Spleen (tissue), 11 donors: ENCODE results near the gene FXYD6. TPM values are rescaled to one million over a fixed set of nuclear protein-coding genes. Genes with fewer than 3 reads are reported as not detected.

Source experiments
- DNase-seq: peaks from one replicate; pipeline ENCODE4 v3.0.0-alpha.2; 2020
- H3K27ac ChIP-seq, 8 donors: fragments of 200-600 bp; sonication (generic) in 7 of 8; 1 replicate in 4 of 8; 2 replicates in 4 of 8; pipeline versions ENCODE4 v1.5.0 to v1.8.0; 2016 to 2021; ENCODE audit warnings: inconsistent platforms in 4 of 8, mild to moderate bottlenecking in 4 of 8, moderate library complexity in 1 of 8
- H3K27me3 ChIP-seq, 7 donors: fragments of 200-600 bp; sonication (generic) in 6 of 7; replicated peaks in 1 of 7; 1 replicate in 4 of 7; 2 replicates in 3 of 7; pipeline versions ENCODE4 v1.5.0 to v1.8.0; 2016 to 2021; ENCODE audit warnings: inconsistent platforms in 3 of 7, mild to moderate bottlenecking in 1 of 7
- H3K36me3 ChIP-seq, 6 donors: fragments of 200-600 bp; sonication (generic) in 5 of 6; 1 replicate in 4 of 6; 2 replicates in 2 of 6; pipeline versions ENCODE4 v1.5.0 to v1.8.0; 2016 to 2021; ENCODE audit warnings: inconsistent platforms in 2 of 6
- H3K4me1 ChIP-seq, 6 donors: fragments of 200-600 bp; sonication (generic) in 5 of 6; 1 replicate in 3 of 6; 2 replicates in 3 of 6; pipeline versions ENCODE4 v1.5.0 to v1.8.0; 2016 to 2021; ENCODE audit warnings: inconsistent platforms in 3 of 6
- H3K4me3 ChIP-seq, 8 donors: fragments of 200-600 bp; sonication (generic) in 7 of 8; 1 replicate in 4 of 8; 2 replicates in 4 of 8; pipeline versions ENCODE4 v1.5.0 to v1.8.0; 2016 to 2021; ENCODE audit warnings: inconsistent platforms in 4 of 8, mild to moderate bottlenecking in 4 of 8, moderate library complexity in 2 of 8
- H3K9me3 ChIP-seq, 8 donors: fragments of 200-600 bp; sonication (generic) in 7 of 8; 1 replicate in 4 of 8; 2 replicates in 4 of 8; pipeline versions ENCODE4 v1.5.0 to v1.8.0; 2016 to 2021; ENCODE audit warnings: inconsistent platforms in 4 of 8
- POLR2A ChIP-seq, 3 donors: fragments of 450-650 bp; IDR thresholded peaks; one replicate each; pipeline ENCODE4 v1.5.1; 2017; ENCODE audit warnings: antibody characterized with exemption in 3 of 3, mild to moderate bottlenecking in 1 of 3
- POLR2AphosphoS5 ChIP-seq, 3 donors: sonication (generic); formaldehyde crosslinking; IDR thresholded peaks; one replicate each; pipeline ENCODE4 v1.5.1; 2017; ENCODE audit warnings: antibody characterized with exemption in 3 of 3
- WGBS, 5 donors: extraction: QIAGEN DNeasy Blood & Tissue Kit in 3 of 5; methylation state at CpG; one replicate each; pipeline versions ENCODE4 v1.1.5 to v1.1.7; 2013 to 2018; 5-methylcytosine and 5-hydroxymethylcytosine counted together
- intact Hi-C: fragments of 100-400 bp; cut with DNase I; formaldehyde crosslinking; loops from one replicate; pipeline ENCODE4 v1.15.0; 2023; ENCODE audit warnings: low total_unique reads
- polyA plus RNA-seq, 3 donors: library from polyadenylated mRNA; stranded (reverse); fragments of 200-250 nt; gene quantifications; one replicate each; pipeline ENCODE4 v1.2.1, GENCODE V29; 2013
- total RNA-seq, 7 donors: library from RNA; depleted of rRNA in 3 of 7; stranded (reverse); fragments of >200 nt in 3 of 7; fragmentation: NEBNext Ultra II Directional in 4 of 7; extraction: Animal tissue kit (Norgen Biotek cat#: 25700) in 4 of 7; gene quantifications; one replicate each; pipeline versions ENCODE4 v1.1.0 to v1.2.1, GENCODE V29; 2016 to 2021
- TF ChIP-seq, protein P1 (sequence below), 11 experiments: fragments of 200-600 bp in 7 of 11; fragments of 450-650 bp in 4 of 11; sonication (generic) in 4 of 11; IDR thresholded peaks in 8 of 11; conservative IDR thresholded peaks in 3 of 11; 1 replicate in 7 of 11; 2 replicates in 4 of 11; pipeline versions ENCODE4 v1.4.0 to v1.8.0; 2016 to 2021; ENCODE audit warnings: antibody characterized with exemption in 11 of 11, inconsistent platforms in 4 of 11, mild to moderate bottlenecking in 1 of 11
- donor health status: healthy with polysubstance abuse.
- donor health status: DM: no; HTN: no; CAD: no; lungs with moderate emphysema.
- donor health status: DM: no; HTN: no; CAD: no.
- donor health status: Bipolar disorder and iron deficiency.
- donor health status: healthy.
- donor health status: DM: no; HTN: no; CAD: no.
- donor health status: DM: yes; HTN: yes; CAD: no.

The FXYD6 gene
- total and polyA plus RNA-seq, 10 donors, result 40.8 to 230 (median 116) TPM

- H3K27ac ChIP-seq, result no peak overlapping the region
- no peak for TF ChIP-seq POLR2A (IDR thresholded peaks at IDR 0.05)
- no peak for TF ChIP-seq POLR2AphosphoS5 (IDR thresholded peaks at IDR 0.05)
- TF ChIP-seq, protein P1, sequence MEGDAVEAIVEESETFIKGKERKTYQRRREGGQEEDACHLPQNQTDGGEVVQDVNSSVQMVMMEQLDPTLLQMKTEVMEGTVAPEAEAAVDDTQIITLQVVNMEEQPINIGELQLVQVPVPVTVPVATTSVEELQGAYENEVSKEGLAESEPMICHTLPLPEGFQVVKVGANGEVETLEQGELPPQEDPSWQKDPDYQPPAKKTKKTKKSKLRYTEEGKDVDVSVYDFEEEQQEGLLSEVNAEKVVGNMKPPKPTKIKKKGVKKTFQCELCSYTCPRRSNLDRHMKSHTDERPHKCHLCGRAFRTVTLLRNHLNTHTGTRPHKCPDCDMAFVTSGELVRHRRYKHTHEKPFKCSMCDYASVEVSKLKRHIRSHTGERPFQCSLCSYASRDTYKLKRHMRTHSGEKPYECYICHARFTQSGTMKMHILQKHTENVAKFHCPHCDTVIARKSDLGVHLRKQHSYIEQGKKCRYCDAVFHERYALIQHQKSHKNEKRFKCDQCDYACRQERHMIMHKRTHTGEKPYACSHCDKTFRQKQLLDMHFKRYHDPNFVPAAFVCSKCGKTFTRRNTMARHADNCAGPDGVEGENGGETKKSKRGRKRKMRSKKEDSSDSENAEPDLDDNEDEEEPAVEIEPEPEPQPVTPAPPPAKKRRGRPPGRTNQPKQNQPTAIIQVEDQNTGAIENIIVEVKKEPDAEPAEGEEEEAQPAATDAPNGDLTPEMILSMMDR (IDR thresholded peaks at IDR 0.05 in 8 of 11, conservative IDR thresholded peaks at IDR 0.05 in 3 of 11), result no peak
- intact Hi-C loops, result no loop called here
- peaks cover 0 to 11% (median 3%) of the 10 kb centered on the region in 6 donors for H3K4me1 ChIP-seq
- DNase-seq, result peak; percentile 35
- no peaks in the 10 kb centered on the region for H3K36me3 ChIP-seq
- no peak overlapping the region for H3K4me3 ChIP-seq
- H3K9me3 ChIP-seq, result no peaks in the 10 kb centered on the region
- H3K27me3 ChIP-seq, result no peaks in the 10 kb centered on the region
- 88 to 95% (median 93%) methylated on average over 10 to 11 of the region's 11 CpGs for WGBS, 5 donors
These were observed 40.5 kb upstream of the FXYD6 start for GRCh38 chr11:117916956-117917355.

DNA sequence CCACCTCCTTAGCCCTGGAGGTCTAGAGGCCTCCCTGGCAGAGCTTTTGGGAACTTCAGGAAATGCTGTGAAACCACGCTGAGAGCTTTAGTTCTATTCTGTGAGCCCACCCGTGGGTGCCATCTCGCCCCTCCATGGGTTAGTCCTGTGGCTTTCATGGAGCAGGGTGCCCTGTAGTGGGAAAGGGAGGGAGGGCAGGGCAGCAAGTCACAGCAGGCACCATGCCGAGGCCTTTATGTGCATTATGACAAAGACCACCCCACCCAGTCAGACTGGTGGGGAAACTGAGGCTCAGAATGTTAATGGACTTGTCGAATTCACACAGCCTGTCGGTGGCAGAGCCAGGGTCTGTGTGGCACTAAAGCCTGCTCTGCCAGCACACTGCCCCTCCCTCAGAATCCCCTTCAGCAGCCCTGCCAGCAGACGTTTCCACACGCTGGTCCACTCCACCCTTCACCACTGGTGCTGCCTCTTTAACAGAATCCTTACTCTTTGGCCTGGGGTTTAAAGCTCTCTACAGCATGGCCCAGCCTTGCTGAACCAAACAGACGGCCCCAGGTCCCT is 39.3 kb upstream of the FXYD6 start:
- Histone ChIP-seq H3K36me3 (no peaks in the 10 kb centered on the region), H3K4me3 (no peak overlapping the region), H3K9me3 (no peaks in the 10 kb centered on the region), H3K27ac (no peak overlapping the region), H3K4me1 (peaks cover 0 to 11% (median 4%) of the 10 kb centered on the region in 6 donors), H3K27me3 (no peaks in the 10 kb centered on the region)
- peak; percentile 54 for DNase-seq
- intact Hi-C loops, result no loop called here
- WGBS, 5 donors, result 78 to 85% (median 82%) methylated on average over 7 to 9 of the region's 9 CpGs
- TF ChIP-seq, protein P1 (IDR thresholded peaks at IDR 0.05 in 8 of 11, conservative IDR thresholded peaks at IDR 0.05 in 3 of 11), result no peak
- TF ChIP-seq POLR2A (IDR thresholded peaks at IDR 0.05), result no peak
- TF ChIP-seq POLR2AphosphoS5 (IDR thresholded peaks at IDR 0.05), result no peak

- intact Hi-C loops, result no loop called here
- H3K27ac ChIP-seq, result no peak overlapping the region
- no peaks in the 10 kb centered on the region for H3K9me3 ChIP-seq
- no peaks in the 10 kb centered on the region for H3K27me3 ChIP-seq
- peak; percentile 64 for DNase-seq
- no peak overlapping the region for H3K4me3 ChIP-seq
- WGBS, 5 donors, result 55 to 74% (median 65%) methylated on average over 9 to 10 of the region's 10 CpGs
- TF ChIP-seq, protein P1 (IDR thresholded peaks at IDR 0.05 in 8 of 11, conservative IDR thresholded peaks at IDR 0.05 in 3 of 11), result no peak
- TF ChIP-seq POLR2A (IDR thresholded peaks at IDR 0.05) (no peak), POLR2AphosphoS5 (IDR thresholded peaks at IDR 0.05) (no peak)
- H3K4me1 ChIP-seq, result peaks cover 0 to 17% (median 7%) of the 10 kb centered on the region in 6 donors
- no peaks in the 10 kb centered on the region for H3K36me3 ChIP-seq
These were observed 38.6 kb upstream of the FXYD6 start for GRCh38 chr11:117914991-117915618.

DNA sequence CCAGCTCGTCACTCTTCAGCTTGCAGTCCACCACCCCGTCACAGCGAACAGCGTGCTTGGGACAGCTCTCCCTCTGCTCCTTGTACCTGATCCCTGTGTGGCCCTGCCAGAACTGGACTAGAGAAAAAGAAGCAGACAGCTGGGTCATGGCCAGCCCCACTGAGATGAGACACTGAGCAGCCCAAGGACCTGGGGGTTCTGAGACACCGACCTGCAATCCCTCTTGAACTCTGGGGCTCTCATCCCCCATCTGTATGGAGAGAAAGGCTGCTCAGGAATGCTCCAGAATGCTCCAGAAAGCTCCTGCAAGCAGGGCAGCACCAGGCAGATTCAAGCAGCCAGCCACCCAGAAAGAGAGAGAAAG is 37.9 kb upstream of the FXYD6 start:
- no peaks in the 10 kb centered on the region for H3K27me3 ChIP-seq
- intact Hi-C loops, result no loop called here
- TF ChIP-seq POLR2A (IDR thresholded peaks at IDR 0.05) (no peak), POLR2AphosphoS5 (IDR thresholded peaks at IDR 0.05) (no peak)
- TF ChIP-seq, protein P1 (IDR thresholded peaks at IDR 0.05 in 8 of 11, conservative IDR thresholded peaks at IDR 0.05 in 3 of 11), result no peak
- H3K4me3 ChIP-seq, result no peak overlapping the region
- H3K36me3 ChIP-seq, result no peaks in the 10 kb centered on the region
- peaks cover 0 to 18% (median 9%) of the 10 kb centered on the region in 6 donors for H3K4me1 ChIP-seq
- no peaks in the 10 kb centered on the region for H3K9me3 ChIP-seq
- WGBS, 5 donors, result 94 to 97% (median 96%) methylated on average over 5 of the region's 5 CpGs
- DNase-seq, result peak; percentile 56
- H3K27ac ChIP-seq, result no peak overlapping the region
